ENCODE measurements around the gene NPAS3. TPM values are rescaled to one million over a fixed set of nuclear protein-coding genes. Genes with fewer than 3 reads are reported as not detected.

Gene NPAS3
- 1.2 and 2.0 TPM in 2 replicates for total RNA-seq

DNA sequence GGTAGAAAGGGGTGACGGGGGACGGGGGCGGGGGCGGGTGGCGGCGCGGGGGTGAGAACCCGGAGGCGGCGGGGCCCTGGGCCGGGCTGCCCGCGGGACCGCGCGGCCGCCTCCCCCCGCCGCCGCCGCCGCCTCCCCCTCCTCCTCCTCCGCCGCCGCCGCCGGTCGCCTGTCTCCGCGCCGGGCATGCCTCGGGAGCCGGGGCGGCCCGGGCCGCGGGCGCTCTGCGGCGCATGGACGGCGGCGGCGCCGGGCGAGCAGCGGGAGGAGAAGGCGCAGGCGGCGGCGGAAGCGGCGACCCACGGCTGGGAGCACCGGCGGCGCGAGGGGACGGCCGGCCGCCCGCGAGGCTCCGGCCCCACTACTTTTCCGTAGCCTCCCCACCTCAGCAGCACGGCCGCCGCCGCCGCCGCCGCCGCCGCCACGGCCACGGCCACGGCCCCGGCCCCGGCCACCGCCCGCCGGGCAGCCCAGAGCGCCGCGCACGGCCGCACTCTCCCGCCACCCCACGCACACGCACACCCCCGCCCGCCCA is at the start of gene NPAS3:
Gene NPAS3 (plus strand): TSS at position 161 of the 535 bp plus-strand sequence.
- peaks cover 17% of the 10 kb centered on the region for H3K27me3 ChIP-seq (ENCODE audit: control insufficient read depth, insufficient read depth, low read length)
- TF ChIP-seq, protein P1, sequence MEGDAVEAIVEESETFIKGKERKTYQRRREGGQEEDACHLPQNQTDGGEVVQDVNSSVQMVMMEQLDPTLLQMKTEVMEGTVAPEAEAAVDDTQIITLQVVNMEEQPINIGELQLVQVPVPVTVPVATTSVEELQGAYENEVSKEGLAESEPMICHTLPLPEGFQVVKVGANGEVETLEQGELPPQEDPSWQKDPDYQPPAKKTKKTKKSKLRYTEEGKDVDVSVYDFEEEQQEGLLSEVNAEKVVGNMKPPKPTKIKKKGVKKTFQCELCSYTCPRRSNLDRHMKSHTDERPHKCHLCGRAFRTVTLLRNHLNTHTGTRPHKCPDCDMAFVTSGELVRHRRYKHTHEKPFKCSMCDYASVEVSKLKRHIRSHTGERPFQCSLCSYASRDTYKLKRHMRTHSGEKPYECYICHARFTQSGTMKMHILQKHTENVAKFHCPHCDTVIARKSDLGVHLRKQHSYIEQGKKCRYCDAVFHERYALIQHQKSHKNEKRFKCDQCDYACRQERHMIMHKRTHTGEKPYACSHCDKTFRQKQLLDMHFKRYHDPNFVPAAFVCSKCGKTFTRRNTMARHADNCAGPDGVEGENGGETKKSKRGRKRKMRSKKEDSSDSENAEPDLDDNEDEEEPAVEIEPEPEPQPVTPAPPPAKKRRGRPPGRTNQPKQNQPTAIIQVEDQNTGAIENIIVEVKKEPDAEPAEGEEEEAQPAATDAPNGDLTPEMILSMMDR (IDR thresholded peaks at IDR 0.05; ENCODE audit: insufficient read depth, low read length, poor library complexity, severe bottlenecking), result no peak

DNA sequence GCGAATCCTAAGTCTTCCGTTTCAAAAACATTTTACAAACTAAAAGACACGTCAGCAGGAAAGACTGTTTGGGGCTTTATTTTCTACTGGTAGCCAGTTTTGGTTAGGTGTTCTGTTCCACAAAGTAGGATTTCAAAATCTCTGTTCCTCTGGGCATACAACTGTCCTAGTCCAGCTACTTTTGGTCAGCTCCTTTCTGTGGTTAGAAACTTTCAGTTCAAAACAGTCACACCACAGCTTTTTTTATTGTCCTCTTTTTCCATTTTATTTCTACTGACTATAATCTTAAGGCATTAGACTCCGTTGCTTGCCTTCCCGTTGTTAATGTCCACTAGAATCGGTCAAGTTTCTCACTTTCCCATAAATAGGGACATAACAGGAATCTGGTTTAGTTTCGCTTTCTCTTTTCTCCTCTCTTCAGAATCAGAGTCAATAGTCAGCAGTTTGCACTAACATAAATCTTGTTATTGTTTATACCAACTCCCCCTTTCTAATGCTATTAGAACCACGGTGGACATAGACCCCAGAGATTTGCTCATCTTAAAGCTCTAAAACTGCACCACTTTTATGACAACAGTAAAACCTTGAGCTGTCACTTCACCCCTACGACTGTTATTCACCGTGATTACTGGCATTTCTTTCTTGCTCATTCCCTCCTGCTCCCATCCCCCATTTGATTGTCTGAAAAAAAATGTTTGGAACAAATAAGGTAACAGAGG is 41.5 kb upstream of the NPAS3 start:
- no peak for DNase-seq (ENCODE audit: low read depth)
- TF ChIP-seq, protein P1 (IDR thresholded peaks at IDR 0.05; ENCODE audit: insufficient read depth, low read length, poor library complexity, severe bottlenecking), result no peak
- Histone ChIP-seq H3K4me3 (ENCODE audit: low read depth, low read length) (peak overlapping the region; percentile 45), H3K27me3 (ENCODE audit: control insufficient read depth, insufficient read depth, low read length) (no peaks in the 10 kb centered on the region), H3K36me3 (ENCODE audit: control insufficient read depth, insufficient read depth, low read length) (no peaks in the 10 kb centered on the region)

More for the DNA sequence above, at the start of gene NPAS3:
- no peaks in the 10 kb centered on the region for H3K36me3 ChIP-seq (ENCODE audit: control insufficient read depth, insufficient read depth, low read length)
- DNase-seq (ENCODE audit: low read depth), result no peak
- H3K4me3 ChIP-seq (ENCODE audit: low read depth, low read length), result peak within 1 kb of the TSS; percentile 61

DNA sequence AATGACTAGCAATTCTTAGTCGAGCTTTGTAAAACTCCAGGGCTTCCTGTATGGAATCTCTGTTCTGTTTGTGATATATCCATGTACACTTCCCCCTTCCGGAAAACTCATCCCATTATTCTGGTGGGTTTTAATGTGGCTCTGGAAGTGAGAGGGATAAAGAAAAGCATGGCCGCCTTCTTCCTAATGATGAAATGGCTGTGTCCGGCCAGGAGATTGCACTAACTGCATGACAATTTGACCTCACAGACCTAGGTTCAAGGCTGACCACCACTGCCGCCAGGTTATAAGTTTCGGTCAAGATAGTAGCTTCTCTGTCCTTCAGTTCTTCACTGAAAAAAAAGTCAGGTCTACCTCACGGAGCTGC is 41.0 kb upstream of the NPAS3 start:
- no peaks in the 10 kb centered on the region for H3K27me3 ChIP-seq (ENCODE audit: control insufficient read depth, insufficient read depth, low read length)
- TF ChIP-seq, protein P1 (IDR thresholded peaks at IDR 0.05; ENCODE audit: insufficient read depth, low read length, poor library complexity, severe bottlenecking), result no peak
- DNase-seq (ENCODE audit: low read depth), result no peak
- no peaks in the 10 kb centered on the region for H3K36me3 ChIP-seq (ENCODE audit: control insufficient read depth, insufficient read depth, low read length)
- H3K4me3 ChIP-seq (ENCODE audit: low read depth, low read length), result peak overlapping the region; percentile 45

DNA sequence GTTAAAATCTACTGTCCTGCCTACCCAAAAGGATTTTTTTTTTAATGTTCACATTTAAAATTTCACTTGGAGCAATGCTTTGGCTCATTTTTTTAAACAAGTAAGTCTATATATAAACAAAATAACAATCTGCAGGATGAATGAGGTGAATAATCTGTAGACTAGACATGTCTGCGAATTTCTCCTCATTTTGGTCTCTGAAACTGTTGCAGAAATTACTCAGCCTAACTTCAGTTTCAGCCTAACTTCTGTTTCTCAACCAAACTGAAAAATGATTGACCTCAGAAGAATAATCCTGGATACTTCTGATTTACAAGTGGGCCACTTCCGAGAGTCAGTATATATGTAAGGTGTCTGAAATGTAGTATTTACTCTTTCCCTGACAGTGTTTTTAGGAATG is 39.8 kb upstream of the NPAS3 start:
- H3K4me3 ChIP-seq (ENCODE audit: low read depth, low read length), result no peak overlapping the region
- H3K27me3 ChIP-seq (ENCODE audit: control insufficient read depth, insufficient read depth, low read length), result no peaks in the 10 kb centered on the region
- no peak for DNase-seq (ENCODE audit: low read depth)
- TF ChIP-seq, protein P1 (IDR thresholded peaks at IDR 0.05; ENCODE audit: insufficient read depth, low read length, poor library complexity, severe bottlenecking), result no peak
- no peaks in the 10 kb centered on the region for H3K36me3 ChIP-seq (ENCODE audit: control insufficient read depth, insufficient read depth, low read length)

DNA sequence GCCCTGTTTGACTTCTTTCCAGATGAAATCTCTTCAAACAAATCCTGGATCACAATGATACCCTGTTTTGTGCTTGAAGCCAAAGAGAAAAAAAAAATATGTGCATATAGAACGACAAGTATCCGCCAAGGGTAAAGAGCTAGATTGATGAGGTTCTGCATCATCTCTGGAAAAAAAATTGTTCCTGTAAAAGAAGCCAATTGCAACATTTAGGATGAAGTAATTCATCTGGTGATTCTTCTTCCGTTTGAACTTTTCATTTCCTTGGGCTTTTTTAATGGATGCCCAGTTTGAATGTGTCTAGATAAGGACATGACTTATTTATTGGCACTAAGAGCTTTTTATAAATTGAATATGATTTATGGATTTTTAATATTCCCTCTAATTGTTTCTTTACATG is 38.1 kb upstream of the NPAS3 start:
- TF ChIP-seq, protein P1 (IDR thresholded peaks at IDR 0.05; ENCODE audit: insufficient read depth, low read length, poor library complexity, severe bottlenecking), result no peak
- no peaks in the 10 kb centered on the region for H3K36me3 ChIP-seq (ENCODE audit: control insufficient read depth, insufficient read depth, low read length)
- H3K4me3 ChIP-seq (ENCODE audit: low read depth, low read length), result no peak overlapping the region
- no peaks in the 10 kb centered on the region for H3K27me3 ChIP-seq (ENCODE audit: control insufficient read depth, insufficient read depth, low read length)
- no peak for DNase-seq (ENCODE audit: low read depth)

DNA sequence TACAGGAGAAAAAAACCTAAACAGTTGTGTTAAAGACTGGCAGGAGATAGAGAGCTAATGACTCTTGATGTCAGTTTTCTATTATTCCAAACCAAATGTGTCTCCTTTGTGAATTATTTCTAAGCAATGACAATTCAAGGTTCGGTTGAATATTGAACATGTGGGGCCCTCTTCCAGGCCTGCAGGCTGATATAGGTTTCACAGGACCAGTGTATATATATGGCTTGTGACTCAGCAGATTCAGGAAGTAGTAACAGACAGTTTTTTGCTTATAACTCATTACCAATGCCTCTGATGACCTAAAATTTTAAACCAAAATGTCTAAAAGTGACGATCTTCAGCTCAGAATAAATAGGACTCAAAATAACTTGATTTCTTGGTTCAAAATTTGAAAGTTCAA is 33.7 kb upstream of the NPAS3 start:
- H3K36me3 ChIP-seq (ENCODE audit: control insufficient read depth, insufficient read depth, low read length), result no peaks in the 10 kb centered on the region
- TF ChIP-seq, protein P1 (IDR thresholded peaks at IDR 0.05; ENCODE audit: insufficient read depth, low read length, poor library complexity, severe bottlenecking), result no peak

More for the DNA sequence above, 33.7 kb upstream of the NPAS3 start:
- DNase-seq (ENCODE audit: low read depth), result no peak
- no peaks in the 10 kb centered on the region for H3K27me3 ChIP-seq (ENCODE audit: control insufficient read depth, insufficient read depth, low read length)
- H3K4me3 ChIP-seq (ENCODE audit: low read depth, low read length), result no peak overlapping the region

Measured in kidney epithelial cell (primary cell).